ENCODE data around the gene KIAA1210.

DNA sequence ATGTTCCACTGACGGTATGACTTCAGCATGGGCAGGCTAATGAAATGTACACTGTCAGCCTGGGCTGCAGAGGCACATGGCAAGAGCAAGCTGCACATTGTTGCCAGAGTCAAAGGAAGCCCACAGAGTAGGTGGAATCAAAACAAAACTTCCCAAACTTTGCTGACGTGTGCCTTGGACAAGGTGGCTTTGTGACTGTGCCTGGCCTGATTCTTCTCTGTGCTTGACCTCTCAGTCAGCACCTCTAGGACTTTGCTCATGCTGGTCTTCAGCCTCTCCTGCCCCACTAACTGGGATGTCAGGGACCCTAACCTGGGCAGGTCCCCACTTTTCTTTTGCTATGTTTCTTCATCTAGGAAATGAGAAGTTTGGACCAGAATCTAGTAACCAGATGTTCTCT lies 40.5 kb upstream of the KIAA1210 start:
- TF ChIP-seq, protein P1, sequence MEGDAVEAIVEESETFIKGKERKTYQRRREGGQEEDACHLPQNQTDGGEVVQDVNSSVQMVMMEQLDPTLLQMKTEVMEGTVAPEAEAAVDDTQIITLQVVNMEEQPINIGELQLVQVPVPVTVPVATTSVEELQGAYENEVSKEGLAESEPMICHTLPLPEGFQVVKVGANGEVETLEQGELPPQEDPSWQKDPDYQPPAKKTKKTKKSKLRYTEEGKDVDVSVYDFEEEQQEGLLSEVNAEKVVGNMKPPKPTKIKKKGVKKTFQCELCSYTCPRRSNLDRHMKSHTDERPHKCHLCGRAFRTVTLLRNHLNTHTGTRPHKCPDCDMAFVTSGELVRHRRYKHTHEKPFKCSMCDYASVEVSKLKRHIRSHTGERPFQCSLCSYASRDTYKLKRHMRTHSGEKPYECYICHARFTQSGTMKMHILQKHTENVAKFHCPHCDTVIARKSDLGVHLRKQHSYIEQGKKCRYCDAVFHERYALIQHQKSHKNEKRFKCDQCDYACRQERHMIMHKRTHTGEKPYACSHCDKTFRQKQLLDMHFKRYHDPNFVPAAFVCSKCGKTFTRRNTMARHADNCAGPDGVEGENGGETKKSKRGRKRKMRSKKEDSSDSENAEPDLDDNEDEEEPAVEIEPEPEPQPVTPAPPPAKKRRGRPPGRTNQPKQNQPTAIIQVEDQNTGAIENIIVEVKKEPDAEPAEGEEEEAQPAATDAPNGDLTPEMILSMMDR (IDR thresholded peaks at IDR 0.05): no peak
- TF ChIP-seq POLR2A (IDR thresholded peaks at IDR 0.05): no peak

All from right lobe of liver (tissue), 4 donors.